GM12878 (cell line): ENCODE results near the gene GOLIM4. TPM values are rescaled to one million over a fixed set of nuclear protein-coding genes. Genes with fewer than 3 reads are reported as not detected.

ENCODE experiments used
- ATAC-seq: fragments of 200-7000 bp; cut with Tn5 transposase; 3 replicates; pipeline ENCODE4 v1.9.1; 2020; ENCODE audit warnings: mild to moderate bottlenecking, moderate library complexity
- BruUV-seq: library from RNA; stranded (reverse); fragments of 400-500 nt; replicated peaks from 2 replicates; lab custom pipeline; 2021; lab: Mats Ljungman, UMichigan
- CTCF ChIA-PET: fragments of 300-600 bp; sonication (Branson Sonifier 250); formaldehyde crosslinking; extraction: SDS; loops from one replicate; lab custom pipeline; 2021; ENCODE audit warnings: inconsistent platforms; lab: Yijun Ruan, JAX
- POLR2A ChIA-PET: fragments of 350-600 bp; formaldehyde crosslinking; extraction: SDS; loops from one replicate; lab custom pipeline; 2021; ENCODE audit warnings: inconsistent platforms; lab: Charles Lee
- RAD21 ChIA-PET: fragments of 300-600 bp; sonication (Branson Sonifier 250); formaldehyde crosslinking; loops from one replicate; lab custom pipeline; 2023; ENCODE audit warnings: antibody characterized with exemption; ENCODE audit not compliant: unreplicated experiment; lab: Charles Lee
- SMC1A ChIA-PET: fragments of 300-600 bp; sonication (Branson Sonifier 250); formaldehyde crosslinking; loops from one replicate; lab custom pipeline; 2023; ENCODE audit not compliant: unreplicated experiment, uncharacterized antibody; lab: Charles Lee
- DNase-seq: peaks from one replicate; pipeline ENCODE4 v3.0.0-alpha.2; 2011; ENCODE audit warnings: low read depth, low spot score
- FAIRE-seq: peaks from 3 replicates; lab custom pipeline; 2011; peaks lifted over from hg19 to GRCh38; lab: Jason Lieb, UNC
- H2AFZ ChIP-seq: 2 replicates; pipeline ENCODE4 v1.6.0; 2011; ENCODE audit warnings: low read depth, low read length, control low read depth; ENCODE audit not compliant: control insufficient read depth
- H3K27ac ChIP-seq: 2 replicates; pipeline ENCODE4 v1.5.1; 2011; ENCODE audit warnings: control low read depth; ENCODE audit not compliant: control insufficient read depth, insufficient read depth
- H3K27me3 ChIP-seq, 2 experiments: replicated peaks in 1 of 2; 2 replicates each; pipeline versions ENCODE4 v1.6.0 to v1.6.1; 2011; ENCODE audit warnings: low read length in 1 of 2; ENCODE audit not compliant: control insufficient read depth in 2 of 2, insufficient read depth in 2 of 2
- H3K36me3 ChIP-seq, 2 experiments: 2 replicates each; pipeline ENCODE4 v1.5.1; 2011; ENCODE audit warnings: low read length in 1 of 2; ENCODE audit not compliant: control insufficient read depth in 2 of 2, insufficient read depth in 2 of 2
- H3K4me1 ChIP-seq: 2 replicates; pipeline ENCODE4 v1.6.1; 2011; ENCODE audit warnings: mild to moderate bottlenecking, low read length, moderate library complexity, mixed read lengths; ENCODE audit not compliant: control insufficient read depth, insufficient read depth
- H3K4me2 ChIP-seq: 2 replicates; pipeline ENCODE4 v1.6.0; 2011; ENCODE audit warnings: control low read depth; ENCODE audit not compliant: control insufficient read depth, insufficient read depth
- H3K4me3 ChIP-seq: fragments of 200-600 bp; sonication (generic); 2 replicates; pipeline ENCODE4 v1.5.1; 2016
- H3K79me2 ChIP-seq: 2 replicates; pipeline ENCODE4 v1.6.0; 2011; ENCODE audit warnings: low read length; ENCODE audit not compliant: control insufficient read depth, insufficient read depth
- H3K9ac ChIP-seq: 2 replicates; pipeline ENCODE4 v1.8.0; 2011; ENCODE audit warnings: low read length, control low read depth, mixed read lengths; ENCODE audit not compliant: control insufficient read depth, insufficient read depth
- H3K9me3 ChIP-seq: replicated peaks from 3 replicates; pipeline ENCODE4 v1.5.1; 2011; ENCODE audit warnings: mild to moderate bottlenecking, low read length; ENCODE audit not compliant: control insufficient read depth, insufficient read depth
- H4K20me1 ChIP-seq: 2 replicates; pipeline ENCODE4 v1.6.0; 2011; ENCODE audit not compliant: control insufficient read depth, insufficient read depth
- ATF2 ChIP-seq: IDR thresholded peaks from 2 replicates; pipeline ENCODE4 v1.6.1; 2012; ENCODE audit warnings: low read length, inconsistent platforms
- BCLAF1 ChIP-seq: fragments of 450-650 bp; IDR thresholded peaks from 2 replicates; pipeline ENCODE4 v1.6.1; 2017; ENCODE audit warnings: antibody characterized with exemption, mild to moderate bottlenecking, moderate library complexity
- CUX1 ChIP-seq: IDR thresholded peaks from 2 replicates; pipeline ENCODE4 v1.6.1; 2012; ENCODE audit warnings: improper control_type of control experiment, low read depth, low read length; ENCODE audit not compliant: insufficient replicate concordance
- HDAC6 ChIP-seq: fragments of 200-600 bp; sonication (generic); IDR thresholded peaks from one replicate; pipeline ENCODE4 v1.8.0; 2017; ENCODE audit warnings: antibody characterized with exemption; ENCODE audit not compliant: unreplicated experiment
- MEF2A ChIP-seq: IDR thresholded peaks from 2 replicates; pipeline ENCODE4 v1.6.1; 2011; ENCODE audit warnings: low read depth, mild to moderate bottlenecking, low read length, moderate library complexity; ENCODE audit not compliant: insufficient read depth
- NFIC ChIP-seq: IDR thresholded peaks from 2 replicates; pipeline ENCODE4 v1.6.1; 2012; ENCODE audit warnings: low read depth, mild to moderate bottlenecking, inconsistent platforms, low read length, moderate library complexity
- RBBP5 ChIP-seq: fragments of 200-600 bp; sonication (generic); conservative IDR thresholded peaks from 2 replicates; pipeline ENCODE4 v1.6.1; 2016
- REST ChIP-seq: IDR thresholded peaks from 2 replicates; pipeline ENCODE4 v1.6.1; 2012; ENCODE audit warnings: mild to moderate bottlenecking, low read depth, low read length
- RUNX3 ChIP-seq: IDR thresholded peaks from 2 replicates; pipeline ENCODE4 v1.6.1; 2012; ENCODE audit warnings: low read length, inconsistent platforms
- USF2 ChIP-seq: IDR thresholded peaks from 2 replicates; pipeline ENCODE4 v1.6.1; 2011; ENCODE audit warnings: low read depth, low read length, improper control_type of control experiment, borderline replicate concordance
- ZSCAN29 ChIP-seq: fragments of 450-650 bp; IDR thresholded peaks from 2 replicates; pipeline ENCODE4 v1.6.1; 2017; ENCODE audit warnings: mild to moderate bottlenecking, moderate library complexity
- in situ Hi-C: fragments of 300-500 bp; cut with MboI; formaldehyde crosslinking; loops from 9 replicates; pipeline ENCODE4 v1.14.3; 2018; ENCODE audit warnings: mixed read lengths
- intact Hi-C: fragments of 100-400 bp; cut with micrococcal nuclease; formaldehyde crosslinking; loops from one replicate; pipeline ENCODE4 v1.14.2; 2022; ENCODE audit not compliant: unreplicated experiment
- polyA plus RNA-seq, 11 experiments: library from polyadenylated mRNA; depleted of rRNA in 4 of 11; unstranded in 6 of 11; stranded (reverse) in 5 of 11; fragments of >200 nt; fragmentation: Nextera tagmentation in 4 of 11; fragmentation: Illumina TruSeq in 1 of 11; extraction: Ambion mirVana in 4 of 11; extraction: Trizol in 1 of 11; gene quantifications; 1 replicate in 1 of 11; 2 replicates in 10 of 11; pipeline versions ENCODE4 v1.2.1 to v1.2.3, GENCODE V29; 2011 to 2016; ENCODE audit warnings: inconsistent platforms in 2 of 11, missing spikeins in 2 of 11, low read depth in 1 of 11
- total RNA-seq, 4 experiments: library from RNA; depleted of rRNA in 3 of 4; stranded (reverse); fragments of >200 nt in 3 of 4; fragmentation: Illumina TruSeq in 1 of 4; extraction: Trizol in 1 of 4; gene quantifications; 2 replicates each; pipeline versions ENCODE4 v1.2.1 to v1.2.3, GENCODE V29; 2013 to 2021

The GOLIM4 gene
- total and polyA plus RNA-seq, 10 of the 15 experiments (the other 5 are each of a cell fraction or from before 2014, with no cell fraction given): 11.1 to 32.4 (median 19.3) TPM

- POLR2A ChIA-PET: no interaction called here
- no TSS peak for BruUV-seq
- no peak overlapping the region for H3K27ac ChIP-seq
- no peaks in the 10 kb centered on the region for H3K36me3 ChIP-seq
- intact Hi-C loops (no loop called here), in situ Hi-C loops (no loop called here)
- CTCF ChIA-PET: interaction anchor here (0.7 kb wide), 1 partner anchor 368 kb away, joined by 3 read pairs; no protein-coding TSS in a partner anchor
- no peak for DNase-seq
- H3K4me1 ChIP-seq: no peaks in the 10 kb centered on the region
- no peaks in the 10 kb centered on the region for H3K79me2 ChIP-seq
- no peaks in the 10 kb centered on the region for H3K27me3 ChIP-seq
- ATAC-seq: no peak
- H3K9ac ChIP-seq: no peak overlapping the region
- H3K4me2 ChIP-seq: no peak overlapping the region
- no peaks in the 10 kb centered on the region for H4K20me1 ChIP-seq
- RAD21 ChIA-PET: no interaction called here
- SMC1A ChIA-PET: no interaction called here
- H2AFZ ChIP-seq: no peak overlapping the region
- H3K9me3 ChIP-seq: no peaks in the 10 kb centered on the region
- FAIRE-seq: no peak
- H3K4me3 ChIP-seq: no peak overlapping the region
- TF ChIP-seq RUNX3 (no peak), USF2 (no peak), REST (no peak), NFIC (no peak), BCLAF1 (no peak), CUX1 (no peak), ZSCAN29 (no peak), RBBP5 (no peak), MEF2A (no peak), ATF2 (no peak), HDAC6 (no peak)
These were observed 8.6 kb upstream of the GOLIM4 start for GRCh38 chr3:168104361-168104760.
